Activated T-cell treated with anti-CD3 and anti-CD28 coated beads, Interleukin-2, amount 50 U/mL, for 24 hours (primary cell): ENCODE measurements around the gene USP49.

Experiments
- DNase-seq: peaks from one replicate; pipeline ENCODE4 v3.0.0-alpha.2; 2020
- H3K27ac Mint-ChIP-seq: 2 replicates; pipeline ENCODE4 v1.8.0; 2020; ENCODE audit warnings: mild to moderate bottlenecking, mixed read lengths
- H3K27me3 Mint-ChIP-seq: 2 replicates; pipeline ENCODE4 v1.8.0; 2020; ENCODE audit warnings: mixed read lengths
- H3K36me3 Mint-ChIP-seq: 2 replicates; pipeline ENCODE4 v1.8.0; 2020; ENCODE audit warnings: low read depth, mixed read lengths
- H3K4me1 Mint-ChIP-seq: 2 replicates; pipeline ENCODE4 v1.8.0; 2020; ENCODE audit warnings: low read depth, mixed read lengths
- H3K4me3 Mint-ChIP-seq: 2 replicates; pipeline ENCODE4 v1.8.0; 2020; ENCODE audit warnings: mild to moderate bottlenecking, moderate library complexity, mixed read lengths
- H3K9me3 Mint-ChIP-seq: 2 replicates; pipeline ENCODE4 v1.8.0; 2020; ENCODE audit warnings: mixed read lengths

USP49 gene

DNA sequence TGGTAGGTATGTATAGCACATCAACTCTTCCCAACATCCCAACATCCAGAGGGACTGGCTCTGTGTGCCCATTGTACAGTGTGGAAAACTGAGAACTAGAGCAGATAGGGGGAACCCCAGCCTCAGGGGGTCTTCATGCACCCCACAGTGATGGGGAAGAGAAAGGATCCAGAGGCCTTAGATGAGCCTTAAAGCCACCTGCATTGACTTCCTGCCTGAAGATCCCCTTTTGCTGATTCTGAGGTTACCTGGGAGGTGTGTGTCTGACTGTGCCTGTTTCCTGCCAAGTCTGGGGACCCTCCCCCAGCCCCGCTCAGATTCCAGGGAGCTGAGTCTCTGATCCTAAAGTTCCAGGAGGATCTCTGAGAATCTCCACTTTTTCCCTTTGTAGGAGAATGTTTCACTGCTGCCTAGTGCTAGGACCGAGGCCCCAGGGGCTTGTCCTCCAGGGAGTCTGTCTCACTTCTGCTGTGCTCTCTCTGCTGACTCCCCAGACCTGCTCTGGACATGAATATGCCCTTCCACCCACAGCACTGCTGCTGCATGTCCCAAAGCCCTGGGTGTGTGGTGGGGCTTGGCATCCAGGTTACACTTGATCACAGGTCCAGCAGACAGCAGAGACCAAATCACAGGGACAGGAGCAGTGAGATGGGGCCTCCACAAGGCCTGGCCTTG lies 135.1 kb downstream of the USP49 start:
- Mint-ChIP-seq H3K36me3 (no peaks in the 10 kb centered on the region), H3K4me3 (no peak overlapping the region), H3K27ac (no peak overlapping the region), H3K4me1 (peaks cover 2% of the 10 kb centered on the region), H3K9me3 (no peaks in the 10 kb centered on the region), H3K27me3 (no peaks in the 10 kb centered on the region)
- no peak for DNase-seq

DNA sequence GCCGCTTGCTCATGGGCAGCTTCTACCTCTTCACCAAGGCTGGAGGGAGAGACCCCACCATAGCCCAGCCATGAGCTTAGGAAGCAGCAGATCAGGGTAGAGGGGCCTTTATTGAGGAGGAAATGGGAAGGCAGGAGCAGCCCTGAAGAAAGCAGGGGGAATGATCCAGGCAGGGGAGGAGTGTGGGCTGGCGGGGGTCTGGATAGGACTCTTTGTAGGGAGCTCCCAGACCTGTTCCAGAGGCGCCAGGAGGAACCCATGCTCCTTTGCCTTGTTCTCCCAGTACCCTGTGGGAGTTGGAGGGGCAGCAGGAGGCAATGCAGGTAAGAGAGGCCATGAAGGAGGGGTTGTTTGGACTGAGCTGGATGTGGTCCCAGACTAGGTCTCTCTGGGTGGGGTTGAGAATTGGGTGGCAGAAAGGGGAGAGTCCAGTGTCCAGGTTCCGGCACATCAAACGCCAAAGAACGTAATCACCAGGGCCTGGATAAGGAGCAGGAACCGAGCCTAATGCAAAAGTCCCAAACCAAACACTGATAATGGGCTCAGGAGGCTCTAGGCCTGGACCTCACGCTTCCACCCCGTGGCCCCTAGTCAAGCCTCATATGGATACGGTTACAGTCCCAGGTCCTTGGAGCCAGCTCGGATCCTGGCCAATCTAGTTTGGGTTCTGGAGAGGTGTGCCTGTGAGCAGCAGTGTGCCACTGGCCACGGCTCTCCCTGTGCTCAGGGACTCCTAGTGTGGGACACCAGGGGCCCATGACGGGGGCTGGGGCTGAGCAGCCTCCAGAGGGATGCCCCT lies 135.9 kb downstream of the USP49 start:
- no peaks in the 10 kb centered on the region for H3K36me3 Mint-ChIP-seq
- no peaks in the 10 kb centered on the region for H3K9me3 Mint-ChIP-seq
- no peaks in the 10 kb centered on the region for H3K27me3 Mint-ChIP-seq
- H3K27ac Mint-ChIP-seq, result no peak overlapping the region
- DNase-seq, result no peak
- H3K4me3 Mint-ChIP-seq, result no peak overlapping the region
- peaks cover 2% of the 10 kb centered on the region for H3K4me1 Mint-ChIP-seq

DNA sequence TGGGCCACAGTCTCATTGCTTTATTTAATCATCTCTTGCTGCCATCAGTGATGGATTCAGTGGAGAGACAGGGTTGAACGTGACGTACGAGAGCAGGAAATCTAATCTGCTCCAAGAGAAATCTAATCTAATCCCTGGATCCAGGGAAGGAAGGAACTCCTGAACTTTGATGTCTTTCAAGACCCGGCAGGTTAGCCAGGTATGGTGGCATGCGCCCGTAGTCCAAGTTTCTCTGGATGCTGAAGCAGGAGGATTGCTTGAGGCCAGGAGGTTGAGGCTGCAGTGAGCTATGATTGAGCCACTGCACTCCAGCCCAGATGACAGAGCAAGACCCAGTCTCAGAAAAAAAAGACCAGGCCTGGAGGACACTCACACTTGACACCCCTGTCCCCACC lies 136.5 kb downstream of the USP49 start:
- H3K27ac Mint-ChIP-seq, result no peak overlapping the region
- no peaks in the 10 kb centered on the region for H3K27me3 Mint-ChIP-seq
- H3K9me3 Mint-ChIP-seq, result no peaks in the 10 kb centered on the region
- H3K36me3 Mint-ChIP-seq, result no peaks in the 10 kb centered on the region
- H3K4me3 Mint-ChIP-seq, result no peak overlapping the region
- DNase-seq, result no peak
- H3K4me1 Mint-ChIP-seq, result peaks cover 2% of the 10 kb centered on the region

DNA sequence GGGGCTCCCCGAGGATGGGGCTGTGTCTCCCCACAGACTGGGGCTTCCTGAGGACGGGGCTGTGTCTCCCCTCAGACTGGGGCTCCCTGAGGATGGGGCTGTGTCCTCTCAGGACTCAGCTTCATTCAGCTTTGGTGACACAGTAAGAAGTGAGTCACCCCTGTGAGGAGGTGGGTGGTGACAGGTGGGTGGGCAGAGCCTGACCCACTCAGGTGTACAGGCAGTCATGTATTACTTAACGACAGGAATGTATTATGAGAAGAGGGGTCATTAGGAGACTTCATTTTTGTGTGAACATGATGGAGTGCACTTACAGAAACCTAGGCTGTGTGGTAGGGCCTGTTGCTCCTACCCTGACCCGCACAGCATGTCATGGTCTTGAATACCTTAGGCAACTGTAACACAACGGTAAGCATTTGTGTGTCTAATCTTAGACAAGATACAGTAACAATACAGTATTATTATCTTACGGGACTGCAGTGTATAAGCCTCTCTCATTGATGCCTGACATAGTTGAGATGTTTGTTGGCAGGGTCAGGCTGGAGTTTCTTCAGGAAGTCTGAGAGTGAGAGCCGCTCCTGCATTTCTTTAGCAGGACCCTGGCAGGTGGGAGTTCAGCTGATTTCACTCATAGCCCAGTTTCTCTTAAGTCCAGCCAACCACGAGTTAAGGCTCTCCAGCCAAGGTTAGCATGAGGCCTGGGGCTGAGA lies 137.1 kb downstream of the USP49 start:
- H3K36me3 Mint-ChIP-seq, result no peaks in the 10 kb centered on the region
- no peak overlapping the region for H3K27ac Mint-ChIP-seq
- H3K27me3 Mint-ChIP-seq, result no peaks in the 10 kb centered on the region
- H3K9me3 Mint-ChIP-seq, result no peaks in the 10 kb centered on the region
- DNase-seq, result no peak
- H3K4me3 Mint-ChIP-seq, result no peak overlapping the region
- H3K4me1 Mint-ChIP-seq, result peaks cover 2% of the 10 kb centered on the region

DNA sequence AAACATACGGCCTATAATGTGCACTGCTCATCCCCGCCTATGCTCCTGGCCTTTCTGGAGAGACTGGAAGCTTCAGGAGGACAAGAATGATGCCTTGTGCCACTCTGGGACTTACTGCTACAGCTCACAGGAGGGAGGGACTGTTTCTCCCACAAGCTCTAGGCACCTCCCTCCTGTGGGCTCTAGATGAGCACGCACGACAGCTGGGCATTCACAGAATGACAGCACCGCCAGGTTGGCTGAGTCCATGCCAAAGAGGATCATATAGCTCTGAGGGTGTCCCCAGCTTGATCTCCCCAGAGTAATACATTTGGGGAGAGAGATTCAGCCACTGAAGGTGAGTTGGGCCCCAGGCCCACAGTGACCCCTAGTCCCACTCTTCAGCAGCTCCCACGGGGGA lies 137.9 kb downstream of the USP49 start:
- Mint-ChIP-seq H3K27ac (no peak overlapping the region), H3K9me3 (no peaks in the 10 kb centered on the region), H3K27me3 (no peaks in the 10 kb centered on the region), H3K4me1 (peaks cover 2% of the 10 kb centered on the region), H3K4me3 (no peak overlapping the region), H3K36me3 (no peaks in the 10 kb centered on the region)
- DNase-seq, result no peak

DNA sequence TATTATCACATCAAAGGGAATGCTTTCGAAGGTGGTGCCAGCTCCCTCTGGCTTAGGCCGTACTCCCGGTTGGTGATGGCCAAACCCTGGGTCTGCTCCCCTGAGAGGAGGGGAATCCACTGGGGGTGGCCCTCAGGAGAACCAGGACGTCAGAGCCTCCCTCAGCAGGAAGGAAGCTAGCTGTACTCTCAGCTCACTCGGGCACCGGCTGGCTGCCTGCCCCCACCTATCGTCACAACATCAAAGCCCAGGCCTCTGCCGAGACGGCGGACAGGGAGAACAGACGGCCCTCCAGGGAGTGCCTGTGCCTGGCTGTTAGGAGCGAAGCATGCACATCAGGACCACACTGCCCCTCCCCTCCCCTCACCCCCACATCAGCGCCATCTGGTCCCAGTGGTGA lies 138.8 kb downstream of the USP49 start:
- no peak for DNase-seq
- no peaks in the 10 kb centered on the region for H3K9me3 Mint-ChIP-seq
- H3K36me3 Mint-ChIP-seq, result no peaks in the 10 kb centered on the region
- H3K27ac Mint-ChIP-seq, result no peak overlapping the region
- peaks cover 2% of the 10 kb centered on the region for H3K4me1 Mint-ChIP-seq
- no peak overlapping the region for H3K4me3 Mint-ChIP-seq
- H3K27me3 Mint-ChIP-seq, result no peaks in the 10 kb centered on the region

DNA sequence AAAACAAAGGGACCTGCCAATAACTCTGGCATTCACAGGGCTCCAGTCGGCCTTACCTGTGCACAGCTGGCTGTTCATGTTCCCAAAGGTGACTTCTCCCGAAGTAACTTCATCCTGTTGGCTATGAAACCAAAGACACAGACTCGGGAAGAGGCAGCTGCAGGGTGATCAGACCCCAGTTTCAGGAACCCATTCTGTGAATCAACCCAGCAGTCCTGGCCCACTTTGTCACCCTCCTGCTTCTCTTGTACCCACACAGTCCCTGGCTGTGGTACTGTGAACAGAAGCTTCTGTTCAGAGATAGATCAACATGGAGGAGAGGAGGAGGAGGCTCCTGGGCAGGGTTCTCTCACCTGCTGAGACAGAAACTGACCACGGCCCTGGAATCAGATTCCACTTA lies 139.3 kb downstream of the USP49 start:
- Mint-ChIP-seq H3K4me1 (peaks cover 2% of the 10 kb centered on the region), H3K4me3 (no peak overlapping the region), H3K36me3 (no peaks in the 10 kb centered on the region), H3K9me3 (no peaks in the 10 kb centered on the region), H3K27ac (no peak overlapping the region), H3K27me3 (no peaks in the 10 kb centered on the region)
- DNase-seq, result no peak

DNA sequence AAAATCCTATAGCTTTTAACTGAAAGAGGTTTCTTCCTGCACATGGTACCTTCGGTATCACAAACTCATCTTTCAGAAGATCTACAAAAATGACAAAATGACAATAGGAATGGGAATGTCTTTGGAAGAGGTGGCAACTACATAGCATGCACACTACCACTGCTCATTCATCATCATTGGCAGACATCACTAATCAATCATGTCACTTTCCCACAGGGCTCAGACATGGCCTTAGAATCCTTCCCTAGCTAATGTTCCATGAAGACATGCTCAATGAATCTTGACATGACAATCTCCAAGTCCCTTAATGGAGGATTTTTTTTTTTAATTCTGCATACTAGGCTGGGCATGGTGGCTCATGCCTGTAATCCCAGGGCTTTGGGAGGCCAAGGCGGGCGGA lies 144.8 kb downstream of the USP49 start:
- Mint-ChIP-seq H3K27ac (no peak overlapping the region), H3K4me3 (no peak overlapping the region), H3K9me3 (no peaks in the 10 kb centered on the region), H3K27me3 (no peaks in the 10 kb centered on the region), H3K4me1 (no peaks in the 10 kb centered on the region), H3K36me3 (no peaks in the 10 kb centered on the region)
- DNase-seq, result no peak

DNA sequence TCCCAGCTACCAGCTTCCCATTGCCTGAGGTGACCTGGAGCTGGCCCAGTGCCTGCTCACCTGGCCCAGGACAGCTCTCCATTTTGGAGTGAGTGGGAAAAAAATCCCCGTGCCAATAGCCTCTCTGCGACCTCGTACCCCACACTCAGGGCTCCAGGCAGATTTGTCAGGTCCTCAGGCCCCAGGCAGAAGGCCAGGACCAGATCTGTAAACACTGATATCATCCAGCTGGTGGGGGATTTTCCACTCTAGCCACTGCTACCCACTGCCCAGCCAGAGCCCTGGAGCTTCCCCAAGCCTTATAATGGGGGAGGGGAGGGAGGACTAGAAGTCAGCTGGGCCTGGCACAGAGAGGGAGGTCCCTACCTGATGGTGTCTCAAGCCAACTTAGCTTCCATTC lies 146.6 kb downstream of the USP49 start:
- Mint-ChIP-seq H3K4me3 (no peak overlapping the region), H3K36me3 (no peaks in the 10 kb centered on the region), H3K27me3 (no peaks in the 10 kb centered on the region), H3K27ac (no peak overlapping the region), H3K4me1 (no peaks in the 10 kb centered on the region), H3K9me3 (no peaks in the 10 kb centered on the region)
- DNase-seq, result no peak

DNA sequence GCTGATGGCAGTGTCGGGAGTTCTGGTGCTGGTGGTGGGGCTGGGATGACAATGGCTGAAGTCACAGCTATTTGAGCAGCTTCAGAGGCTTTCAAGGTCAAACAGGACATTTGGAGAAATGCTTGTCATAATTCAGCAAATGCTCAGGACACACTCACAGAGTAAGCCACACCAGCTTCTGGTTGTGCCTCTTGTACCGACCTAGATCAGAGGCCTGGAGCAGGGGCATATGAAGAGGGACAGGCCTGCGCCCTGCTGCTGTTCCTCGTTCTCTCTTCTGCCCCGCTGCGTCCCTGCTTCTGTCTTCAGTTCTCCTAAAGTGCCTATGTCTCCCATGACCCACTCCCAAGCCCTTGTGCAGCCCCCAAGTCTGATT lies 147.1 kb downstream of the USP49 start:
- no peaks in the 10 kb centered on the region for H3K9me3 Mint-ChIP-seq
- H3K4me3 Mint-ChIP-seq, result no peak overlapping the region
- no peaks in the 10 kb centered on the region for H3K36me3 Mint-ChIP-seq
- no peak overlapping the region for H3K27ac Mint-ChIP-seq
- H3K27me3 Mint-ChIP-seq, result no peaks in the 10 kb centered on the region
- DNase-seq, result no peak
- no peaks in the 10 kb centered on the region for H3K4me1 Mint-ChIP-seq

DNA sequence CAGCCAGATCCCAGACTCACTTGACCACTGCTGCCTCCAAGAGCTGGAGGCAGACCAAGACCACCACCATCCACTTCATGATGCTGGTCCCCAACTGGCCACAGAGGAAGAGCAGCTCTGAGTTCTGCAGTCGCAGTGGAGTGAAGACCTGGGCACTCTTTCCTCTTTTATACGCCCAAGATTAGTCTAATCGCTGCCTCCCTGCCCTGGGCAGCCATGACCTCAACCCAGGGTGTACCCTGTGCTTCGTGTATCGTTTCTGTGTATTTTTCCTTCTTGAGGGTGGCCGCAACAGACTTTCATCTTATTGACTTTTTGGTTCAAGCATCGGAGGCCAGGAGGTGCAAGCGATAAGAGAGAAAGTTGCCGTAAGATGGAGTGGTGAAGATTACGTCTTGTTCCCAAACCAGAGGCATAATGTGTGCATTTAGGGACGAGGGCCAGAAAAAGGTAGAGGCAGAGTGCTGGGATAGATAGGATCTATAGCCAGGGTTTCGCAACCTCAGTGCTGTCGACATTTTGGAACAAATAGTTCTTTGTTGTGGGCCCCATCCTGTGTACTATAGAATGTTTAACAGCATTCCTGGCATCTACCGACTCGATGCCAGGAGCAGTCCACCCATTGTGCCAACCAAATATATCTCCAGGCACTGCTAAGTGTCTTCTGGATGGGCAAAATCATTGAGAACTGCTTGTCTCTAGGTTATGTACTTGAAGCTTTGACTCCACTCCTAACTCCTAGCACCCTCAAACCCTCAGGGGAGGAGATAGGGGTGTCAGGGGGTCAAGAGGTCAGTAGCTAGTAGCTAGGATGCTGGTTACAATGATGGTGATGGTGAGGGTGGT lies 147.7 kb downstream of the USP49 start, which contains the start of gene PGC:
Gene PGC, minus strand, starts transcription at position 142 of the 846 bp plus-strand sequence. Its CDS starts 63 bp downstream, at position 79.
- H3K27ac Mint-ChIP-seq, result no peak within 1 kb of the TSS

DNA sequence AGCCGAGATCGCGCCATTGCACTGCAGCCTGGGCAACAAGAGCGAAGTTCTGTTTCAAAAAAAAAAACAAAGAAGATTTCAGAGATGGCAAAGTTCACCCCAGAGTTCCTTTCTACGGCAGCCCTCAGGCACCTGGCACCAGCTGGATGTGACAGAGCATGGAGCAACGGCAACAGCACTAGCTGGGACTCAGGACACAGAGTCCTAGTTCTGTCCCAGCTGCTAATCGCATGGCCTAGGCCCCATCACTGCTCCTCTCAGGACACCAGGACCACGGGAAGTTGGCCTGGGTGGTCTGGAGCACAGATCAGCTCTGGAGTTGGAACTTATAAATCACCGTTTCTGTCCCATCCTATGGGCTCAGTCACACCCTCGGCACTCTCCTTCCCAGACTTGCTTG lies 149.1 kb downstream of the USP49 start:
- Mint-ChIP-seq H3K4me3 (no peak overlapping the region), H3K27ac (no peak overlapping the region), H3K36me3 (no peaks in the 10 kb centered on the region), H3K27me3 (no peaks in the 10 kb centered on the region), H3K4me1 (no peaks in the 10 kb centered on the region), H3K9me3 (no peaks in the 10 kb centered on the region)
- no peak for DNase-seq

More for the DNA sequence above, 147.7 kb downstream of the USP49 start, which contains the start of gene PGC:
- DNase-seq, result no peak
- Mint-ChIP-seq H3K9me3 (no peaks in the 10 kb centered on the region), H3K27me3 (no peaks in the 10 kb centered on the region), H3K4me1 (no peaks in the 10 kb centered on the region), H3K36me3 (no peaks in the 10 kb centered on the region), H3K4me3 (no peak within 1 kb of the TSS)

DNA sequence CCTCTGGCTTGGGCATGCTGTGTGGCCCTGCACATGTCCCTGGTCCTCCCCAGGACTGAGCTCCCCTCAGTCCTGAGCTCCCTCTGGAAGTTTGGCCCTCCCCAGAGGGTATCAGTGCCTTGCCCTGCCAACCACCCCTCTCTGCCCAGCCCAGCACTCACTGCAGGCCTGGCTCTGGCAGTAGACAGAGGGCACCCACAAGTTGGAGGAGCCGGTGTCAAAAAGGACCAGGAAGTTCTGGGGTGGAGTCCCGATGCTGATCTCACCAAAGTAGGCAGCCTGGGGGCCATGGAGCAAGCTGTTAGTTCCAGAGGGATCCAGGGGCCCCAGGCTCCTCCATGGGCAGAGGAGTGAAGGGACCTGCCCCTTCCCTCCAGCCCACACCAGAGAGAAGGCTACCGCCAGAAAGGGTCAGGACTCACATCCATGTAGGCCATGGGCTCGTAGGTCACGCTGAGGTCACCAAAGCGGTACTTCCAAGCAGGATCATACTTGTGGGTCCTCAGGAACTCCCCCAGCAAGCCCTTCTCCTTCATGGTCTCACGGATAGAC lies 150.9 kb downstream of the USP49 start:
- H3K27me3 Mint-ChIP-seq, result no peaks in the 10 kb centered on the region
- DNase-seq, result no peak
- H3K27ac Mint-ChIP-seq, result no peak overlapping the region
- no peaks in the 10 kb centered on the region for H3K36me3 Mint-ChIP-seq
- H3K4me3 Mint-ChIP-seq, result no peak overlapping the region
- no peaks in the 10 kb centered on the region for H3K9me3 Mint-ChIP-seq
- no peaks in the 10 kb centered on the region for H3K4me1 Mint-ChIP-seq
